GM12891 (cell line): ENCODE data around the gene CCKAR.

ENCODE experiments used
- PAX5 ChIP-seq: IDR thresholded peaks from 2 replicates; pipeline ENCODE4 v1.6.1; 2011; ENCODE audit warnings: low read length, moderate library complexity, mild to moderate bottlenecking; ENCODE audit not compliant: insufficient read depth, severe bottlenecking
- POLR2A ChIP-seq: IDR thresholded peaks from 2 replicates; pipeline ENCODE4 v1.6.1; 2011; ENCODE audit warnings: low read depth, low read length, control low read depth
- POLR2AphosphoS5 ChIP-seq: IDR thresholded peaks from 2 replicates; pipeline ENCODE4 v1.6.1; 2011; ENCODE audit warnings: low read depth, low read length, control low read depth
- SPI1 ChIP-seq: IDR thresholded peaks from 2 replicates; pipeline ENCODE4 v1.6.1; 2011; ENCODE audit warnings: low read depth, low read length, control low read depth
- TAF1 ChIP-seq: IDR thresholded peaks from 2 replicates; pipeline ENCODE4 v1.6.1; 2011; ENCODE audit warnings: low read depth, low read length, control low read depth

GRCh38 chr4:26520728-26521450 is 30.6 kb upstream of the CCKAR start:
- TF ChIP-seq SPI1 (no peak), TAF1 (no peak), POLR2AphosphoS5 (no peak), POLR2A (no peak), PAX5 (no peak)
